Testis (tissue), 5 donors: ENCODE measurements around the gene PLA2G4E. TPM values are rescaled to one million over a fixed set of nuclear protein-coding genes. Genes with fewer than 3 reads are reported as not detected.

ENCODE experiments used
- DNase-seq: peaks from one replicate; pipeline ENCODE4 v3.0.0-alpha.2; 2019
- H3K27ac ChIP-seq, 2 donors: fragments of 200-600 bp; sonication (generic); one replicate each; pipeline ENCODE4 v1.5.1; 2019
- H3K27me3 ChIP-seq: fragments of 200-600 bp; sonication (generic); one replicate; pipeline ENCODE4 v1.5.1; 2019
- H3K36me3 ChIP-seq: fragments of 200-600 bp; sonication (generic); one replicate; pipeline ENCODE4 v1.5.1; 2017; ENCODE audit warnings: low read depth; ENCODE audit errors: missing control alignments
- H3K4me1 ChIP-seq: fragments of 200-600 bp; sonication (generic); one replicate; pipeline ENCODE4 v1.5.1; 2019
- H3K4me3 ChIP-seq, 2 donors: fragments of 200-600 bp; sonication (generic); one replicate each; pipeline ENCODE4 v1.5.1; 2017 to 2019
- H3K9me3 ChIP-seq: fragments of 200-600 bp; sonication (generic); one replicate; pipeline ENCODE4 v1.5.1; 2017
- CTCF ChIP-seq, 3 experiments: fragments of 450-650 bp in 2 of 3; fragments of 200-600 bp in 1 of 3; sonication (generic) in 1 of 3; IDR thresholded peaks; one replicate each; pipeline ENCODE4 v1.5.1; 2016 to 2019; ENCODE audit warnings: antibody characterized with exemption in 3 of 3, mild to moderate bottlenecking in 2 of 3, moderate library complexity in 1 of 3
- POLR2A ChIP-seq: fragments of 450-650 bp; IDR thresholded peaks from one replicate; pipeline ENCODE4 v1.6.1; 2017; ENCODE audit warnings: antibody characterized with exemption, mild to moderate bottlenecking, moderate library complexity
- WGBS, 2 donors: methylation state at CpG; one replicate each; pipeline ENCODE4 v1.1.5; 2018; 5-methylcytosine and 5-hydroxymethylcytosine counted together
- intact Hi-C: fragments of 100-400 bp; cut with DNase I; formaldehyde crosslinking; loops from one replicate; pipeline ENCODE4 v1.15.1; 2023; ENCODE audit warnings: low total_unique reads
- long read RNA-seq, 2 donors: transcript quantifications; one replicate each; lab custom pipeline, GENCODE V29; 2026
- polyA plus RNA-seq: library from polyadenylated mRNA; stranded (reverse); fragments of 350-450 nt; fragmentation: Illumina TruSeq; extraction: RNeasy Lipid Tissue Mini Kit (QIAGEN cat#74804); gene quantifications from one replicate; pipeline ENCODE4 v1.2.3, GENCODE V29; 2014; ENCODE audit warnings: low read depth, low replicate concordance; ENCODE audit not compliant: insufficient read depth
- total RNA-seq, 2 donors: library from RNA; depleted of rRNA; stranded (reverse); fragments of >200 nt; gene quantifications; one replicate each; pipeline ENCODE4 v1.2.3, GENCODE V29; 2016

Gene PLA2G4E
- under 1 TPM; 0.31 to 0.71 TPM for total RNA-seq
- 0.67 TPM for polyA plus RNA-seq
- long read RNA-seq, donor 1 = 0 reads
- long read RNA-seq, donor 2 = 0 reads

- WGBS, 2 donors = 88 to 99% methylated on average over 4 to 5 of the region's 5 CpGs
- intact Hi-C loops = no loop called here
- Histone ChIP-seq H3K9me3 (no peaks in the 10 kb centered on the region), H3K4me1 (peaks cover 3% of the 10 kb centered on the region), H3K4me3 (no peak within 1 kb of the TSS), H3K27ac (no peak within 1 kb of the TSS), H3K27me3 (no peaks in the 10 kb centered on the region), H3K36me3 (no peaks in the 10 kb centered on the region)
- no peak for DNase-seq
- no peak for TF ChIP-seq CTCF (IDR thresholded peaks at IDR 0.05)
- TF ChIP-seq POLR2A = no peak
Observed at GRCh38 chr15:42020713-42021273, at the start of gene PLA2G4E. Gene PLA2G4E (minus strand): TSS chr15:42021042. CDS start chr15:42021030, 12 bp downstream.

GRCh38 chr15:42070279-42070975 lies 49.6 kb upstream of the PLA2G4E start:
- Histone ChIP-seq H3K27me3 (no peaks in the 10 kb centered on the region), H3K27ac (no peak overlapping the region), H3K4me1 (no peaks in the 10 kb centered on the region), H3K36me3 (no peaks in the 10 kb centered on the region), H3K4me3 (no peak overlapping the region), H3K9me3 (no peaks in the 10 kb centered on the region)
- intact Hi-C loops = no loop called here
- TF ChIP-seq CTCF (IDR thresholded peaks at IDR 0.05) (no peak), POLR2A (no peak)
- 88 to 95% methylated on average over 7 to 16 of the region's 16 CpGs for WGBS, 2 donors
- DNase-seq = peak; percentile 9

- TF ChIP-seq POLR2A = no peak
- TF ChIP-seq CTCF (IDR thresholded peaks at IDR 0.05) = no peak
- no peaks in the 10 kb centered on the region for H3K4me1 ChIP-seq
- H3K9me3 ChIP-seq = no peaks in the 10 kb centered on the region
- H3K4me3 ChIP-seq = no peak overlapping the region
- H3K36me3 ChIP-seq = no peaks in the 10 kb centered on the region
- DNase-seq = peak; percentile 6
- intact Hi-C loops = no loop called here
- H3K27ac ChIP-seq = no peak overlapping the region
- H3K27me3 ChIP-seq = no peaks in the 10 kb centered on the region
- WGBS, 2 donors = 77 to 81% methylated on average over 7 to 17 of the region's 17 CpGs
Observed at GRCh38 chr15:42069496-42070278, 48.8 kb upstream of the PLA2G4E start.

GRCh38 chr15:42069025-42069424 lies 48.2 kb upstream of the PLA2G4E start:
- H3K4me3 ChIP-seq = no peak overlapping the region
- H3K4me1 ChIP-seq = no peaks in the 10 kb centered on the region
- 90 to 96% methylated on average over 6 to 7 of the region's 7 CpGs for WGBS, 2 donors
- intact Hi-C loops = no loop called here
- TF ChIP-seq CTCF (IDR thresholded peaks at IDR 0.05) = no peak
- H3K36me3 ChIP-seq = no peaks in the 10 kb centered on the region
- H3K9me3 ChIP-seq = no peaks in the 10 kb centered on the region
- H3K27ac ChIP-seq = no peak overlapping the region
- DNase-seq = no peak
- H3K27me3 ChIP-seq = no peaks in the 10 kb centered on the region
